Measurements from ENCODE around the gene TMA16.

The TMA16 gene

DNA sequence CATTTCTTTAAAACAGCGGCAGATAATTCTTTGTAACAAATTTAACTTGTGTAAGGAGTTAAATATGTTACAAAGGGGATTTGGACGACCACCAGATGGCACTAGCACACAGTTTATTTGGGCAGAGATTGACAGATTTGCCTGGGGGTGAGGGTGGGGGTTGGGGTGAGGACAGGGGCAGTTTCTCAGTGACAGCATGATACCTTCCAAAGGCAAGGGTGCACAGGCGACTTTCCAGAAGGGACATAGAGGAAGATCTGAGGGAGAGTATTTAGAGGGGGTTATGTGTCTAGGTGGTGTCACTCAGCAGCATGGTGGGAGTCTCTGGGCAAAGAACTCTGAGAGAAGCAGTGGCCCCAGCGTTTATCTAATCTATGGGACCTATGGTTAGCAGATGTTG is 9.6 kb upstream of the TMA16 start:
- Histone ChIP-seq H3K4me3 (ENCODE audit: low read length) (no peak overlapping the region), H3K27me3 (ENCODE audit: control insufficient read depth, insufficient read depth, low read length) (no peaks in the 10 kb centered on the region), H3K36me3 (ENCODE audit: control insufficient read depth, insufficient read depth, low read length) (no peaks in the 10 kb centered on the region), H3K4me1 (ENCODE audit: control insufficient read depth, insufficient read depth, low read length) (no peaks in the 10 kb centered on the region), H3K27ac (ENCODE audit: low read depth, low read length) (no peak overlapping the region), H3K9ac (ENCODE audit: low read length) (no peak overlapping the region)

DNA sequence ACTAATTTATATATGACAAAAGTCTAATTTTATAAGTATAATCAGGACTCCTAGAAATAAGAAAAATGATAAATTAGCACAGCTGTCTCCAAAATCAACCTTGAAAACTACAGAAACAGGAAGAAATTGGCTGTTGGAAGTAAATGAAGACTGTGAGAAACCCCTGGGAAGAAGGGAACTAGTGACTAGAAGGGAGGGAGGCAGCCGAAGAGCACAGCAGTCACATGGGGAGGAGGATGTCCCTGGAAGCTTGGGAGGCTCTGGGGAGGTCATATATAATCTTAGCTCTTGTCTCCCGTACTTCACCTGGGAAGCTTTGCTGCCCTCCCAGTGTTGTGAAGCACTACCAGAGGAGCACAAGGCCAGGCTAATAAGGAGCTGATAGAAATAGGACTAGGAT is 8.9 kb upstream of the TMA16 start:
- Histone ChIP-seq H3K27ac (ENCODE audit: low read depth, low read length) (no peak overlapping the region), H3K9ac (ENCODE audit: low read length) (no peak overlapping the region), H3K27me3 (ENCODE audit: control insufficient read depth, insufficient read depth, low read length) (no peaks in the 10 kb centered on the region), H3K4me3 (ENCODE audit: low read length) (no peak overlapping the region), H3K36me3 (ENCODE audit: control insufficient read depth, insufficient read depth, low read length) (no peaks in the 10 kb centered on the region), H3K4me1 (ENCODE audit: control insufficient read depth, insufficient read depth, low read length) (no peaks in the 10 kb centered on the region)

DNA sequence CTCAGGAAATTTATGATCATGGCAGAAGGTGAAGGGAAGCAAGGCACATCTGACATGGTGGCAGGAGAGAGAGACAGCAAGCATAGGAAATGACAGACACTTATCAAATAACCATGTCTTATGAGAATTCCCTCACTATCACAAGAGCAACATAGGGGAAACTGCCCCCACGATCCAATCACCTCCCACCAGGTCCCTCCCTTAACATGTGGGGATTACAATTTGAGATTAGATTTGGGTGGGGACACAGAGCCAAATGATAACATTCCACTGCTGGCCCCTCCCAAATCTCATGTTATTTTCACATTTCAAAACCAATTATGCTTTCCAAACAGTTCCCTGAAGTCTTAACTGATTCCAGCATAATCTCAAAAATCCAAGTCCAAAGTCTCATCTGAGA is 8.2 kb upstream of the TMA16 start:
- H3K4me3 ChIP-seq (ENCODE audit: low read length) = no peak overlapping the region
- no peak overlapping the region for H3K9ac ChIP-seq (ENCODE audit: low read length)
- H3K27me3 ChIP-seq (ENCODE audit: control insufficient read depth, insufficient read depth, low read length) = no peaks in the 10 kb centered on the region
- no peaks in the 10 kb centered on the region for H3K36me3 ChIP-seq (ENCODE audit: control insufficient read depth, insufficient read depth, low read length)
- H3K4me1 ChIP-seq (ENCODE audit: control insufficient read depth, insufficient read depth, low read length) = no peaks in the 10 kb centered on the region
- H3K27ac ChIP-seq (ENCODE audit: low read depth, low read length) = no peak overlapping the region

DNA sequence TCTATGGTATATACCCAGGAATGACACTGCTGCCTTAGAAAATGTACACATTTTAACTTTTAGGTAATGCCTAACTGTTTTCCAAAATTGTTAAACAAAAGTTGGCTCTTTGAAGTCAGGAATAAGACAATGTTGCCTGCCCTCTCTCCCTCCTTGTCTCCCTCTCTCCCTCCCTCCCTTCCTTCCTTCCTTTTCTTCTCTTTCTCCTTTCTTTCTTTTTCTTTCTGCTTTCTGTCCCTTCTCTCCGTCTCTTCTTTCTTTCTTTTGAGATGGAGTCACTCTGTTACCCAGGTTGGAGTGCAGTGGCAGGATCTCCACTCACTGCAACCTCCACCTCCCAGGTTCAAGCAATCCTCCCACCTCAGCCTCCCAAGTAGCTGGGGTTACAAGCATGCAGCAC is 4.6 kb upstream of the TMA16 start:
- Histone ChIP-seq H3K4me1 (ENCODE audit: control insufficient read depth, insufficient read depth, low read length) (no peaks in the 10 kb centered on the region), H3K9ac (ENCODE audit: low read length) (no peak overlapping the region), H3K27me3 (ENCODE audit: control insufficient read depth, insufficient read depth, low read length) (no peaks in the 10 kb centered on the region), H3K36me3 (ENCODE audit: control insufficient read depth, insufficient read depth, low read length) (no peaks in the 10 kb centered on the region), H3K4me3 (ENCODE audit: low read length) (no peak overlapping the region), H3K27ac (ENCODE audit: low read depth, low read length) (no peak overlapping the region)

DNA sequence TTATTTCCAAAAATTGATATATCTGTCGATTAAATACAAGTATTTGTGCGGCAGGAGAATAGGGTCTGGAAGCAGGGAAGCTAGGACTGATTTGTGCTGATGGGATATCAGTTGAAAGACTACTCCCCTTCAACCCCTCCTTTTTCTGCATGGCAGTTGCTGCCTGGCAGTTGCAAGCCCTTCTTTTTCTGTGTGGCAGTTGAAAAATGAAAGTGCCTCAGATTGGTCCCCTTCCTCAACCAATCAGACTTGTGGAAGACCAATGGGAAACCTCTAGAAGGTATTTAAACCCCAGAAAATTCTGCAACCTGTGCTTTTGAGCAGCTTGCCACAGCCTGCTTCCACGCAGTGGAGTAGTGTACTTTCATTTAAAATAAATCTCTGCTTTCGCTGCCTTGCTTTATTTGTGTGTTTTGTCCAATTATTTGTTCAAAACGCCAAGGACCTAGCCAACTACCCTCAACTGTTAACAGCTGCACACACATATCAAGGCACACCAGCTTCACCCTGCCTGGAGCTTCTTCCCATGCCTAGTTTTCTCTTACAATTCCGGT is 1.5 kb upstream of the TMA16 start:
- H3K36me3 ChIP-seq (ENCODE audit: control insufficient read depth, insufficient read depth, low read length) = no peaks in the 10 kb centered on the region
- no peak overlapping the region for H3K4me3 ChIP-seq (ENCODE audit: low read length)
- no peaks in the 10 kb centered on the region for H3K4me1 ChIP-seq (ENCODE audit: control insufficient read depth, insufficient read depth, low read length)
- no peak overlapping the region for H3K9ac ChIP-seq (ENCODE audit: low read length)
- H3K27me3 ChIP-seq (ENCODE audit: control insufficient read depth, insufficient read depth, low read length) = no peaks in the 10 kb centered on the region
- H3K27ac ChIP-seq (ENCODE audit: low read depth, low read length) = no peak overlapping the region

DNA sequence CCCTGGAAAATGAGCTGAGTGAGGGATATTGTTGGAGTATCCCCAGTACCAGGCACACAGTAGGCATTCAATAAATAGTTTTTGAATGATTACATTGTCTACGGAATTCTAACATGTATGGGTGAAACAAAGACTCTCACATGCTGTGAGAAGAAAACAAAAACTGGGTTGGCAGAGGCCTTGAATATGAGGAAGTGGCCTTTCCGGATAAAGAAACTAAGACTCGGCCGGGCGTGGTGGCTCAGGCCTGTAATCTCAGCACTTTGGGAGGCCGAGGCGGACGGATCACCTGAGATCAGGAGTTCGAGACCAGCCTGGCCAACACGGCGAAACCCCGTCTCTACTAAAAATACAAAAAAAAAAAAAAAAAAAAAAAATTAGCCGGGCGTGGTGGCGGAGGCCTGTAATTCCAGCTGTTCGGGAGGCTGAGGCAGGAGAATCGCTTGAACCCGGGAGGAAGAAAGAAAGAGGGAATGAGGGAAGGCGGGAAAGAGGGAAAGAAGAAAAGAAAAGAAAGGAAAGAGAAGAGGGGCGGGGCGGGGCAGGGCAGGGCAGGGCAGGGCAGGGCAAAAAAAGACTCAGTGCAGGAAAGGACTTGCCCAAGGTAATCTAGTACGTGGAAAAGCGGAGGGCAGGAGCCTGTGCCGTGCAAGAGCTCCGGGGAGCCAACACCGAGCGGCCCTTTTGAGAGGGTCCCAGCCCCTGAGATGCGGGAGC is 689 bp upstream of the TMA16 start:
- Histone ChIP-seq H3K4me3 (ENCODE audit: low read length) (peak overlapping the region; percentile 86), H3K9ac (ENCODE audit: low read length) (peak overlapping the region; percentile 95), H3K4me1 (ENCODE audit: control insufficient read depth, insufficient read depth, low read length) (no peaks in the 10 kb centered on the region), H3K36me3 (ENCODE audit: control insufficient read depth, insufficient read depth, low read length) (no peaks in the 10 kb centered on the region), H3K27ac (ENCODE audit: low read depth, low read length) (peak overlapping the region; percentile 75), H3K27me3 (ENCODE audit: control insufficient read depth, insufficient read depth, low read length) (no peaks in the 10 kb centered on the region)

DNA sequence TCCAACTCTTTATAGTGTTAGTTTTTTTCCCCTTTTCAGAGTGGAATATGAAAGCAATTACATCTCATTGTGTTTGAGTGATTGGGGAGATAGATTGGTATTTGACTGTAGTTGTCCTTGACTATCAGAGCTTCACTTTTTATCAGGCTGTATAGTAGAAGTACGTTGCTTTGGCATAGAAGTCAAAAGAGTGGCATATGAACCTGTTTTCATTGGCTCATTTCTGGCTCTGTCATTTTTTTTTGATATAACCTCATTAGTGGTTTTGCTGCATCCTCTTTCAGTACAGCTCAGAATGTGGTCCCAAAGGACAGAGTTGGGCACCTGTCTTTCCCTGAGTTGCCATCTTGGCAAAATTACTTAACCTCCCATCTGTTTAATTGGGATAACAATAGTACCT is 1.4 kb downstream of the TMA16 start:
- H3K4me1 ChIP-seq (ENCODE audit: control insufficient read depth, insufficient read depth, low read length) = peaks cover 3% of the 10 kb centered on the region
- H3K4me3 ChIP-seq (ENCODE audit: low read length) = peak overlapping the region; percentile 44
- no peak overlapping the region for H3K9ac ChIP-seq (ENCODE audit: low read length)
- no peaks in the 10 kb centered on the region for H3K27me3 ChIP-seq (ENCODE audit: control insufficient read depth, insufficient read depth, low read length)
- no peak overlapping the region for H3K27ac ChIP-seq (ENCODE audit: low read depth, low read length)
- no peaks in the 10 kb centered on the region for H3K36me3 ChIP-seq (ENCODE audit: control insufficient read depth, insufficient read depth, low read length)

DNA sequence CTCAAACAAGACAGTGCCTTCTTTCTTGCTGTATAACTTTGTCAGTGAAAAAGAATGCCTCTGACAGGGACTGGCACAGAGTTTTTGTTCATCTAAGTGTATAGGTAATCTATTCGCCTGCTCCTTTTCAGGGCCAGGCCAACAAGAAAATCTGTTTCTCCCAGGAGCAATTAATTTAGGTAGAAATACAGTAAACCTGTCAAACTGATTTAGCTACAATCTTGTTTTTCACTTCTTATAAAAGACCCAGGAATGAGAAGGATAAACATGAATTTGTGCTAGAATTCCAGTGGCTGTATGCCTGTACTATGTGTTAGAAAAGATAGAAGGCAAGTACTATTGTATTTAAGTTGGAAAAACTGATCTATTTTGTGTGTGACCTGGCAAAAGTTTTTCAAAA is 6.1 kb downstream of the TMA16 start:
- Histone ChIP-seq H3K4me1 (ENCODE audit: control insufficient read depth, insufficient read depth, low read length) (peaks cover 3% of the 10 kb centered on the region), H3K4me3 (ENCODE audit: low read length) (no peak overlapping the region), H3K9ac (ENCODE audit: low read length) (no peak overlapping the region), H3K36me3 (ENCODE audit: control insufficient read depth, insufficient read depth, low read length) (no peaks in the 10 kb centered on the region), H3K27me3 (ENCODE audit: control insufficient read depth, insufficient read depth, low read length) (no peaks in the 10 kb centered on the region), H3K27ac (ENCODE audit: low read depth, low read length) (no peak overlapping the region)

DNA sequence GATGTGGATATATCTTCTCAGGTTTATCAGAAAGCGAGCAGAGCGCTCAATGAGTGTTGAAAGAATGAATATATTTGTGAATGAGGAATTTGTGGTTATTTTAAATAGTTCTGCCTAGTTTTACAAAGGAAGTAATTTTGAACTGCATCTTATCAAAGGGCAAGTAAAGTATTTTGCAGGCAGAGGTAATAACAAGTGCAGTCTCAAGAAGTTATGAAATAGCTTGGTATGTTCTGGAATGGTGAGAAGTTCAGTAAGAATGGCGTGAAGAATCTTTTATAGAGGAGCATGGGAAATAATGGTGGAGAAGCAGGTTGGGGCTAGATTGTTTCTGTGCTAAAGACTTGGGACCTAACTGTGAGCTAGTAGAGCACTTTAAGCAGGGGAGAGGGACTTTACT is 10.9 kb downstream of the TMA16 start:
- Histone ChIP-seq H3K9ac (ENCODE audit: low read length) (no peak overlapping the region), H3K27me3 (ENCODE audit: control insufficient read depth, insufficient read depth, low read length) (no peaks in the 10 kb centered on the region)

DNA sequence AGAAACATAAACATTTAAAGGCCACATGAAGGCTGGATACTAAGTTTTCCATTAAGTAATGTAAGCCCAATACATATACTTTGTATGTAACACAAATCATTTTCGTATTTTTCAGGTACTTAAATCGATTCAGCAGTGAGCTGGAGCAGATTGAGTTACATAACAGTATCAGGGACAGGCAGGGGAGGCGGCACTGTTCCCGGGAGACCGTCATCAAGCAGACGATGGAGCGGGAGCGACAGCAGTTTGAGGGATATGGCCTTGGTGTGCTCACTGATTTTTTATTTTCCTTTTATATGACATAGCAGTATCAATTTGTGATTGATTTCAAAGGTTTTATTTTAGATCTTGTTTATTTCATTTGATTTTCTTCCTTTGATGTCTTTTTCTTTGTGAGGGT is 20.7 kb downstream of the TMA16 start:
- Histone ChIP-seq H3K9ac (ENCODE audit: low read length) (no peak overlapping the region), H3K27me3 (ENCODE audit: control insufficient read depth, insufficient read depth, low read length) (no peaks in the 10 kb centered on the region), H3K36me3 (ENCODE audit: control insufficient read depth, insufficient read depth, low read length) (peaks cover 9% of the 10 kb centered on the region), H3K4me3 (ENCODE audit: low read length) (no peak overlapping the region), H3K4me1 (ENCODE audit: control insufficient read depth, insufficient read depth, low read length) (no peaks in the 10 kb centered on the region), H3K27ac (ENCODE audit: low read depth, low read length) (no peak overlapping the region)

More for the DNA sequence above, 10.9 kb downstream of the TMA16 start:
- Histone ChIP-seq H3K4me1 (ENCODE audit: control insufficient read depth, insufficient read depth, low read length) (peaks cover 3% of the 10 kb centered on the region), H3K4me3 (ENCODE audit: low read length) (no peak overlapping the region), H3K27ac (ENCODE audit: low read depth, low read length) (no peak overlapping the region), H3K36me3 (ENCODE audit: control insufficient read depth, insufficient read depth, low read length) (peaks cover 4% of the 10 kb centered on the region)

DNA sequence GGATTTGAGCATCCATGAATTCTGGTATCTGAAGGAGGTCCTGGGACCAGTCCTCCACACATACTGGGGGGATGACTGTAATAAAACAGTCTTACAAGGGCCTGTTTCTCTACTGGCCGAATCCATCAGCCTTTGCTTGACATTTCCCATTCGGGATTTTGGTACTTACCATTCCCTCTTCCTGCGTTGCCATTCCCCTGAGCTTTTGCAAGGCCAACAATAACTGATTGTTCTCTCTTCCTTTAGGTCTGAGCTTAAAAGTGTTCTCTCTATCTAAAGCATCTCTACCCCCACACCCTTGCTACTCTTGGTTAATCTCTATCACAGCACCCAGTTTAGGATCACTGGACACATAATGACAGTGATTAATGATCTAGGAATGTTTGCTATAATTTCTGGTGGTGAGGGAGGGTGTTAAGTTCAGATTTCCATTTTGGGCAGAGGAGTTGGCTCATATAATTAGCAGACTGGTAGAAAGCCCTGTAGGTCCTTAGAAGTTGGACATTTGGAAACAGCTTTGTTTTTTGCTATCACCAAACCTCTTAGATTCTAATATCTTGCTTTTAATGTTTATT is 29.4 kb downstream of the TMA16 start:
- Histone ChIP-seq H3K36me3 (ENCODE audit: control insufficient read depth, insufficient read depth, low read length) (peaks cover 4% of the 10 kb centered on the region), H3K27me3 (ENCODE audit: control insufficient read depth, insufficient read depth, low read length) (no peaks in the 10 kb centered on the region), H3K9ac (ENCODE audit: low read length) (no peak overlapping the region), H3K4me1 (ENCODE audit: control insufficient read depth, insufficient read depth, low read length) (no peaks in the 10 kb centered on the region), H3K4me3 (ENCODE audit: low read length) (no peak overlapping the region), H3K27ac (ENCODE audit: low read depth, low read length) (no peak overlapping the region)

DNA sequence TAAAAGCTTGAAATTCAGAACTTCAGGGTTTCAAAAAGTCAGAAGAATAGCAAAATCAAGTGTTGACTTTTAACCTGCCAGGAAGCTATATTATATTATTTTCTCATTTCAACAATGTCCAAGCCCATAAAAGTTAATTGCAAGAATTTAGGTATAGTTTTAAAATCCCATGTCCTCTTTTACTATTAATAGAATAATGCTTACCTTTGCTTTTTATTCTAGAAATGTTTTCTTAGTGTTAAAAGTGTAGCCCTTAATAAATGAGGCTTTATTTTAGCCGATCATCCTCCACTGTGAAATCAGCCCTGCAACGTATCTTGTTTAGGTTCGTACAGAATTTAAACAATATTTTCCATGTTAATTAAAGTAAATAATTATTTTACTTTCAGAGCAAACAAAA is 31.5 kb downstream of the TMA16 start:
- Histone ChIP-seq H3K27ac (ENCODE audit: low read depth, low read length) (no peak overlapping the region), H3K36me3 (ENCODE audit: control insufficient read depth, insufficient read depth, low read length) (peaks cover 4% of the 10 kb centered on the region), H3K27me3 (ENCODE audit: control insufficient read depth, insufficient read depth, low read length) (no peaks in the 10 kb centered on the region), H3K9ac (ENCODE audit: low read length) (no peak overlapping the region), H3K4me1 (ENCODE audit: control insufficient read depth, insufficient read depth, low read length) (no peaks in the 10 kb centered on the region), H3K4me3 (ENCODE audit: low read length) (no peak overlapping the region)

DNA sequence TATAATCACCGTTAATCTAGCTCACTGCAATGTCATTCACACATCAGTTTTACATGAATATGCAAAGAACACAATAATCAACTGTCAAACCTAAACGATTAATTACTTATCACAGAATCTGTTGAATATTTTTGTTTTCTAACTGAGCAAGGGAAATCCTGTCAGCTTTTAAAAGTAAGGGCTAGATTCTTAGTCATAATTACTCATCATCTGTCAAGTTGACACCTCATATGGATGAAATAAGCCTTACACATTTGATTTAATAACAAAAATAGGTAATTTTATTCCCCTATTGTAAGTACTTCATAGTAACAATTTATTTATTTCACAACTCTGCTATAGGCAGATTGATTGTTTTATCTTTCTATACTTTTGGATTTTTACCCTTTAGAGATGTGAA is 32.7 kb downstream of the TMA16 start:
- Histone ChIP-seq H3K4me3 (ENCODE audit: low read length) (no peak overlapping the region), H3K9ac (ENCODE audit: low read length) (no peak overlapping the region), H3K27me3 (ENCODE audit: control insufficient read depth, insufficient read depth, low read length) (no peaks in the 10 kb centered on the region), H3K27ac (ENCODE audit: low read depth, low read length) (no peak overlapping the region), H3K36me3 (ENCODE audit: control insufficient read depth, insufficient read depth, low read length) (no peaks in the 10 kb centered on the region), H3K4me1 (ENCODE audit: control insufficient read depth, insufficient read depth, low read length) (no peaks in the 10 kb centered on the region)

Data from rectal smooth muscle tissue (tissue), 1 donor.